GM19099 (cell line): ENCODE results near the gene CRP.

Experiments
- POLR2A ChIP-seq: IDR thresholded peaks from 3 replicates; pipeline ENCODE4 v1.6.1; 2011; ENCODE audit warnings: low read depth; ENCODE audit not compliant: insufficient read length; ENCODE audit errors: extremely low read depth

Gene CRP, protein sequence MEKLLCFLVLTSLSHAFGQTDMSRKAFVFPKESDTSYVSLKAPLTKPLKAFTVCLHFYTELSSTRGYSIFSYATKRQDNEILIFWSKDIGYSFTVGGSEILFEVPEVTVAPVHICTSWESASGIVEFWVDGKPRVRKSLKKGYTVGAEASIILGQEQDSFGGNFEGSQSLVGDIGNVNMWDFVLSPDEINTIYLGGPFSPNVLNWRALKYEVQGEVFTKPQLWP

DNA sequence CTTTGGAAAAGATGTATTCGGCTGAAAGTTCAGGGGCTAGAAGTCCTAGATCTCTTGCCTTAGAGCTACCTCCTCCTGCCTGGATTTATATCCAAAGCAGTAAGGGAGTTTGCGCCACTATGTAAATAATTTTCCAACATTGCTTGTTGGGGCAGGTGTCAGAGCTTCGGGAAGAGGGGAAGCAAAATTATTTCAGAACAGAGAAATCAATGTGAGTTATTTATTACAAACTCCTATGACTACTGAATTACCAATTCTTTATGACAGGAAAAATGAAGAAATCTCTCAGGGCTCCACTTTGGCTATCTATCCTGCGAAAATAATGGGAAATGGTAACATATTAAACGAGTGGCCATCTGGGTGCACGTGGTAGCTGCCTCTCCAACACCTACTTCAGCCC lies at the start of gene CRP:
Gene CRP (minus strand): TSS at position 61 of the 400 bp plus-strand sequence. CDS start 104 bp downstream, outside the sequence.
- no peak for TF ChIP-seq POLR2A

DNA sequence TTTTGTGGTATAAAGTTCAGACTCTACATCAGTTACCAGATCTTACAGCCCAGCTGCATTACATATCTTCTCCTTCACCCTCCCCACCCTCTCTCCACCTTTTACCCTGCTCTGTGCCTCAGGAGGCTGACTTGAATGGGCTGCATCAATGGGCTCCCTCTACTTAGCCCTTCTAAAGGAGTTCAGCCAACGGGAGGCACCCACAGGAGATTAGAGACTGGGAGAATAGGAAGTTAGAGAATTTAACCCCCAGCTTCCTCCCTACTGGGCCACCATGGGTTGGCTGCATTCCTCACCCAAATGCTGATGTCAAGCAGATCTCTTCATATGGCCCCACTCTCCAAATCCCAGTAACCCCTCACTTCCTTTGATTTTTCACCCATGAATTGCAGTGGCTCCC lies 49.3 kb upstream of the CRP start:
- TF ChIP-seq POLR2A = no peak

DNA sequence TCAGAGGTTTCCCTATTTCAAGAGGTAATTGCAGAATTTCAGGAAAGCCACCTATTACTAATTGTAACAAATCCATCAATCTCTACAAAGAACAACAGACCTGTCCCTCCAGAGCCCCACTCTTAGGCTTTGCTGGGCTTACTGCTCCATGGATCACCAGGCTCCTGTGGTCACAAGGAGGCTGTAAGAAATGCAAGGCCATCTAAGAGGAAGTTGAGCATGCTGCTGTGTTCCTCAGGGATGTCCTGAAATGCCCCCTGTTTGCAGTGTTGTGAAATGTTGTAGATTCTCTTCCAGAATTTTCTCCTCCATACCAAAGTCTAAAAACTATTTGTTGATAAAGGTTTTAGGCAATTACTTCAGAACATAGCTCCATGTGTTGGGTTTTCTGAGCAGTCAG lies 42.0 kb upstream of the CRP start:
- TF ChIP-seq POLR2A = no peak

DNA sequence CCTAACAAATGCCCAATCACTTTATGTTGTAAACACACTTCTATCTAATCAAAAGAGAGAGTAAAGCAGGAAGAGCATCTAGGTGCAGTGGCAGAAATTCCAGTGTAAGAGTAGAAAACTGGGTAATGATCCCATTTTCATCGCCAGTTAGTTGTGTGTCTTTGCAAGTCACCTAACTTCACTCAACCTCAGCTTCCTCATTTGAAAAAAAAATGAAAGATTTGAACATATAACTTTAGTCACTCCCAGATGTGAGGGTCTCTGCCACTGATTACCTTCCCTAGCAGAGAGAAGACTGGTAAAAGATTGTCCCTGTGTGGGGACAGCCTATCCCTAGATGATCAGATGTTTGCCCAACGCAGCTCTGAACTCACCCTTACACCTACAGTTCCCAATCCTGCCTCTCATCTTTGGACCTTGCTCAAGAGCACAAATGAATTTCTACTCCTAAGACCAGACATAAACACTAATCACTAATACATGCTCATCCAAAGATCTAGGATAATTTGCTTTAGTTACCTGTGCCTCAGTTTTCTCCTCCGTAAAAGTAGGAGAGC lies 41.1 kb upstream of the CRP start:
- no peak for TF ChIP-seq POLR2A

DNA sequence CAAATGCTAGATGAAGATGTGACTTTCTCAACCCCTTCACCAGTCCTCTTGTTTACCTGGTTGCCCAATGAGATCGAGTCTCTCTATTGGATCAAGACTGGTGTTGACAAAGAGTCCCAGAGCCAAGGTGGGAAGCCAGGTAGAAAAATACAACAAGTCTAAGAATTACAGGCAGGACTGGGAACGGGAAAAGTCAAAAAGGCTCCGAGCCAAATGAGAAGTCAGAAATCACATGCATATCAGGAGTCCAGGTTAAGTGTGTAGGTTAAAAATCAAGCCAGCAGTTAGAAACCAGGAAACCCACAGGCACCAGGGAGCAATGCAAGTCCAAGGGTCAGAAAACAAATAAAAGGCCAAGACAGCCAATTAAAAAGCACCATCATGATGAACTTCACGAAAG lies 39.0 kb upstream of the CRP start:
- no peak for TF ChIP-seq POLR2A

DNA sequence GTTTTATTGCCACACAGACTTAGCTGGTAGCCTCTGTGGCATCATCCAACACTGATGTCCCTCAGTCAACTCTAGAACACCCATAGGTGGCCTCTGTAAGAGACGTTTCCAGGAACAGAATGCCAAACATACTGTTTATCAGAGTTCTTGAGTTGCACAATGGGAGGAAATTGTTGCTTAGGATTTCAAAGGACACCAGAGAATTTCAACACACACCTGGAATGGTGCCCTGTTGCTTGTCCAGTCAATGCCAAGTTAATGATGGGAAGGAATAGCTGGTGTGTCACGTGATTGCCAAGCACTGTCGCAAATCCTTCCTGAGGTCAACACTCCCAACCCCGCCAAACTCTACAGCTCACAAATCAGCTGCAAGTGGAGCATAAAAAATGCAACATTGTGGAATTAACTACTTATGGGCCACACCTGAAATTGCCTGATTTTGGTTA lies 37.8 kb upstream of the CRP start:
- no peak for TF ChIP-seq POLR2A

DNA sequence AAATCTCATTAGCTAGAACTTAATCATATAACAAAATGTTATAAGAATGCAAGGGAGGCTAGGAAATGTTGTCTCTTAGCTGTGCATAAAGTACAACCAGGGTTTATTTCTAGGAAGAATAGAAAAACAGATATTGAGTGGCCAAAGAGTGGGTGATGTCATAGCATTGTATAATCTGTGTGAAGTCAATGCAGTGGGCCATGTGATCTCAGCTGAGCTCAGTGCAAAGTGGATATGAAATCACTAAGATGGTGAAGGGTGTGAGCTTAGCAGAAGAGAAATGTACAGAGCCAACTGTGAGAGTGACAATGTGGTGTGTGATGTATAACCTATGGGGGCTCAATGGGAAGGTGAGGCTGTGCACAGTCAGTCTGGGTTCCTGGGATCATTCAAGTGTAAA lies 36.6 kb upstream of the CRP start:
- TF ChIP-seq POLR2A = no peak

DNA sequence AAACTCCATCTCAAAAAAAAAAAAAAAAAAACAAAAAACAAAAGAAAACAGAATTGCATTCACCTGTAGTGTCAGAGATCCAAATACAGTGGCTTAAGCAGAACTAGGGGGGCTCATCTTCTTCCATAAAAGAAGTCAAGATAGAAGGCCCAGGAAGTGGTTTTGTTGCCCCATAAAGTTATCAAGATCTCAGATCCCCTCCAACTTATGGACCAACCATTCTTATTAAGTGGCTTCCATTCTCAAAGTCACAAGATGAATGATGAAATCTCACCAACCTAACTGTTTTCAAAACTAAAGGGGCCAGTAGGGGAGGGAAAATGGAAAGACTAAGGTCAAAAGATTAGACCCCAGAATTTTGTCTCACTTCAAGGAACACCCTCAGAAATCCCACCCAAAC lies 36.2 kb upstream of the CRP start:
- TF ChIP-seq POLR2A = no peak

DNA sequence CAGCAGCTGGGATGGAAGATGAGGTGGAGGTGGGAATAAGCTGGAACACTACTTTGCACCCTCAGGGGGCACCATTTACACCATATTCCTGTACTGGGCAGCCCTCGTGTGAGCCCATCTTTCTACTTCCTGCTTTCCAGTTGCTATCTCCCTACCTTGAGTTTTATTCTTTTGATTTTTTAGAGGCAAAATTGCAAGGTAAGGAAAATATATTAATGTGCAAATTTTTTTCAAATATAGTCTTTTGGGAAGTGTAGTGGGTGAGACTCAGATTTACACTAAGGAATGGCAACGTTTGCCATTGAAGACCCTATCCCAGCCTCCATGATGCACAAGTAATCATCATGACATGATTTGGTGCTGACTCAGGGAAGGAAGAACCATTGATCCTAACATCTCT lies 35.2 kb upstream of the CRP start:
- TF ChIP-seq POLR2A = no peak

DNA sequence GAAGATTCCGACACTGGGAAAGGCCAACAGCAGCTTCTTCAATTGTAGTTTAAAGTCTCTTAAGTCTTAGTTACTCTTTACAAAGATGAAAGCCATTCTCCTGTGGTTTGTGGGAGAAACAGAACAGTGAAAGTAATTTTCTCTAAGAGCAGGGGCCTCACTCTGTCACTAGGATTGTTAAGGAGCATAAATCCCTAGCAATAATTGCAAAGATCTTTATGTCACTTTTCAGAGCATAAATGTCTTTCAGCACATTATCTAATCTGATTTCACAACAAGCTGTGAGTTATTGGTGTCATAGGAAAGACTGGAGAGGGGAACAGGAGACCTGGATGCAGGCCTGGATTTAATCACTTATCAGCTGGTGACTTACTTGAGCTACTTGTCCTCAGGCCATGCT lies 34.0 kb upstream of the CRP start:
- no peak for TF ChIP-seq POLR2A

DNA sequence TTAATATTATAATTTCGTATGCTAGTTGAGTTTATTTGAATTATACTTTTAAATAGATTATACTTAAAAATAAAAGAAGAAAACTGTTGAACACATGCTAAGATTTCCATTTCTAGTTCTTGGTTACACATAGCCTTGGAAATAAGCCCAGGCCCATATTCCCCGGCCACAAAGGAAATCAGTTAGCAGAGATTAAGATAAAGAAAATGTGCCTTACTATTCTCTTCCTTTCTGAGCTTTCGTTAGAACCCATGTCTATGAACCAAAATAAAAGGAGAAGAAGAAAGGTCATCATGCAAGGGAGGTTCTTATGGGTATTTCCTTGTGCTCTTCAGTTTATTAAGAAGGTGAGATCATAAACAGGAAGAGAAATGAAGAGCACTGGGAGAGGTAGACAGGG lies 32.3 kb upstream of the CRP start:
- no peak for TF ChIP-seq POLR2A

DNA sequence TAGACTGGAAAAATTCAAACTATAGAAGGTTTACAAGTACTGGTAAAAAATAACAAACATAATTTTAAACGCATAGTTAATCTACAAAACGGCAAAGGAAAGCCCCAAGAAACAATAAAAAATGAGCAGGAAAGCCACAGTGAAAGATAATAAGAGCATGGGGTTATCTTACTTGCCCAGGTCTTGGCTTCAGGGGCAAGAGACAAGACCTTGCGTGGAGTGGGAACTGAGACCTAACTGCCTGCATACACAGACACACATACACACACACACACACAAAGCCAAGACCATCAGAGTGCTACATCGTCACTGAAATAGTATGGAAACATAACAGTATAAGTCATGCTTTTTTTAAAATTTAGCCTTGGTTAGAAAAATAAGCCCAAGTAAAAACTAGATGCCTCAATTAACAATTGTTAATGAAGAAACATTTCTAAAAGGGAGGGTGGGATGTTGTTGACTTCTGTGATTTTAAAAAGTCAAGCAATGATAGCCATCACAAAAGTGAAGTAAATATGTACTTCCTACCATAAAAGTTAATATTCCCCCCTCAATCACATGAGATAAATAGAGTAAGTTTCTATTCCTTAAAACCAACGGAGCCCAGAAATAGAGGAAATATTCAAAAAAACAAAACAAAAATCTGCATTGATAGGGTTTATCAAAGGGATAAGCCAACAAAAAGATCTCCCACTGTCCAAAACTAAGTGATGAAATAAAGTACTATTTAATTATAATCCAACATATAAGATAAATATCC lies 29.4 kb upstream of the CRP start:
- no peak for TF ChIP-seq POLR2A

DNA sequence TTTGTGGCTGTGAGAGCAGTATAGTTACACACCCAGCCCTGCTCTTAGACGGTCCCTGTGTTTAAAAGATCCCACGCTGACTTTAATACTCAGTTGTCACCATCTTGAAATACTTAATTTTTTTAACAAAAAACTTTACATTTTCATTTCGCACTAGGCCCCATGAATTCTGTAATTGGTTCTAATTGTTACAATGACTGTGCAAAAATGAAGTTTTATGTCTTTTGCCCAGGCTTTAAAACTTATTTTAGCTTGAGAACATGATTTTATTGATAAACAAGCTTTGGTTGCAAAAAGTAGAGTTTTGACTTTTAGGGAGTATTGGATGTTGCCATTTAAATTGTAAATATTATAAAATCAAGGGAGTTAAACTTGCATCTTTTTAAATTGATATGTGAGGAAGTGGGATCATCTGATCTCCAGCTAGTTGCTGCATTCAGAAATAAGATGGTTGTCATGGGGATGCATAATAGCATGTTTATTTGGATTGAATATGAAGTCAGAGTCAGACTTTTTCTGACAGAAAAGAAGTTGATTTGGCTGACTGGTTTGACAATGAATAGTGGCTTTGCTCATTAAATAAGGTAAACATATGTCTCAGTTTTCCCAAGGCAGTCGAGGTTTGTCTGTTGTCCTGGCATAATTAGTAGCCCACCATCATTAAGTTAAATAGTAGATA lies 23.0 kb upstream of the CRP start:
- no peak for TF ChIP-seq POLR2A

DNA sequence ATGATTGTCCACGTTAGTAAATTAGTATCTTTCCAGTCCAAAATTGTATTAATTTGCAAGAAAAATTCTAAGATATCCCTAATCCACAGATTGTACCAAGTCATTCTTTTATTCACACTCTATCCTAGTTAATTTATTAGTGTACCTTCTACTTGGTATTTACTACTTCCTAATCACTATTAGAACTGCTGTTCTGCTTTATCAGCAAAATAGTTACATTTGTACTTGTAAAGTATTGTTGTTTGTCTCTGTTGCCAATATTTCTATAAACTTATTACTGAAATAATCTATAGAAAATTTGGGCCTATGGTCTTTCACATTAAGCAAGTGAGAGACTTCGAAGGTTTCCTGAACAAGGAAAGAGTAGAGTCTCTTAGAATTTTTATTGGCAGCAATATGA lies 5.6 kb upstream of the CRP start:
- no peak for TF ChIP-seq POLR2A

DNA sequence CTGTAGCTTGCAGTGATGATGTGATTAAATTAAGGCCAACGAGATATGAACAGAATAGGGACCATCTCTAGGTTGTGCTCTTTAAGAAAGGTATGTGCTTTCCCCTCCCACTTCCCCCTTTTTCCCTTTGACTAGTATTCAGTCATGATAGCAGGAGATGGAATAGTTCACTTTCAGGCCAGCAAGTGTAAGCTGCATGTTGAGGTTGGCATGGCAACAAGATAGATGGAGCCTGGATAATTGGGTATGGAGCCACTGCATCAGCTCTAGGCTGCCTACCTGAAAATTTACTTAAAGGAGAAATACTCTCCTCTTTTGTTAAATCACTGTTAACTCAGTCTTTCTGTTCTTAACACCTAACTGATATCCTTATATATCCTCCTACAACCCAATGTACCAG lies 1.5 kb upstream of the CRP start:
- TF ChIP-seq POLR2A = no peak

DNA sequence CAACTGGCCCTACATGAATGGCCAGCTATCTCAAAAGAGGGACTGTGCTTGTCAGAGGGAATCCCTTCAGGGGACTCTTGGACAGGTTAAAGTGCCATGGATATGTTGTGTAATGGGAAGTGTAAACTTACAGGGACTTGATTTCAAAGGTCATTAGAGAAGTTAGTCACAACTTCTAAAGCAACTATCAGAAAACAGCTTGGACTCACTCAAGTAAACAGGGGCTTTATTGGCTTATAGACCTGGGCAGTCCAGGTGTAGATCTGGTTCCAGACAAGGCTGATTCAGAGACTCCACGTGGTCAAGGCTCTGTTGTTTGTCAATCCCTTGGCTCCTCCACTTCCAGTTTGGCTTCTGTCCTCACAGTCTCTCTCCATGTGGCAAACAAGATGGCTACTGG lies 2.3 kb downstream of the CRP start:
- no peak for TF ChIP-seq POLR2A
